GM12878 (cell line): ENCODE results near the gene ATP2C2. TPM values are rescaled to one million over a fixed set of nuclear protein-coding genes. Genes with fewer than 3 reads are reported as not detected.

Experiments
- ATAC-seq: fragments of 200-7000 bp; cut with Tn5 transposase; 3 replicates; pipeline ENCODE4 v1.9.1; 2020; ENCODE audit warnings: mild to moderate bottlenecking, moderate library complexity
- BruUV-seq: library from RNA; stranded (reverse); fragments of 400-500 nt; replicated peaks from 2 replicates; lab custom pipeline; 2021; lab: Mats Ljungman, UMichigan
- CTCF ChIA-PET: fragments of 300-600 bp; sonication (Branson Sonifier 250); formaldehyde crosslinking; extraction: SDS; loops from one replicate; lab custom pipeline; 2021; ENCODE audit warnings: inconsistent platforms; lab: Yijun Ruan, JAX
- POLR2A ChIA-PET: fragments of 350-600 bp; formaldehyde crosslinking; extraction: SDS; loops from one replicate; lab custom pipeline; 2021; ENCODE audit warnings: inconsistent platforms; lab: Charles Lee
- RAD21 ChIA-PET: fragments of 300-600 bp; sonication (Branson Sonifier 250); formaldehyde crosslinking; loops from one replicate; lab custom pipeline; 2023; ENCODE audit warnings: antibody characterized with exemption; ENCODE audit not compliant: unreplicated experiment; lab: Charles Lee
- SMC1A ChIA-PET: fragments of 300-600 bp; sonication (Branson Sonifier 250); formaldehyde crosslinking; loops from one replicate; lab custom pipeline; 2023; ENCODE audit not compliant: unreplicated experiment, uncharacterized antibody; lab: Charles Lee
- DNase-seq: peaks from one replicate; pipeline ENCODE4 v3.0.0-alpha.2; 2011; ENCODE audit warnings: low read depth, low spot score
- FAIRE-seq: peaks from 3 replicates; lab custom pipeline; 2011; peaks lifted over from hg19 to GRCh38; lab: Jason Lieb, UNC
- H2AFZ ChIP-seq: 2 replicates; pipeline ENCODE4 v1.6.0; 2011; ENCODE audit warnings: low read depth, low read length, control low read depth; ENCODE audit not compliant: control insufficient read depth
- H3K27ac ChIP-seq: 2 replicates; pipeline ENCODE4 v1.5.1; 2011; ENCODE audit warnings: control low read depth; ENCODE audit not compliant: control insufficient read depth, insufficient read depth
- H3K27me3 ChIP-seq, 2 experiments: replicated peaks in 1 of 2; 2 replicates each; pipeline versions ENCODE4 v1.6.0 to v1.6.1; 2011; ENCODE audit warnings: low read length in 1 of 2; ENCODE audit not compliant: control insufficient read depth in 2 of 2, insufficient read depth in 2 of 2
- H3K36me3 ChIP-seq, 2 experiments: 2 replicates each; pipeline ENCODE4 v1.5.1; 2011; ENCODE audit warnings: low read length in 1 of 2; ENCODE audit not compliant: control insufficient read depth in 2 of 2, insufficient read depth in 2 of 2
- H3K4me1 ChIP-seq: 2 replicates; pipeline ENCODE4 v1.6.1; 2011; ENCODE audit warnings: mild to moderate bottlenecking, low read length, moderate library complexity, mixed read lengths; ENCODE audit not compliant: control insufficient read depth, insufficient read depth
- H3K4me2 ChIP-seq: 2 replicates; pipeline ENCODE4 v1.6.0; 2011; ENCODE audit warnings: control low read depth; ENCODE audit not compliant: control insufficient read depth, insufficient read depth
- H3K4me3 ChIP-seq: fragments of 200-600 bp; sonication (generic); 2 replicates; pipeline ENCODE4 v1.5.1; 2016
- H3K79me2 ChIP-seq: 2 replicates; pipeline ENCODE4 v1.6.0; 2011; ENCODE audit warnings: low read length; ENCODE audit not compliant: control insufficient read depth, insufficient read depth
- H3K9ac ChIP-seq: 2 replicates; pipeline ENCODE4 v1.8.0; 2011; ENCODE audit warnings: low read length, control low read depth, mixed read lengths; ENCODE audit not compliant: control insufficient read depth, insufficient read depth
- H3K9me3 ChIP-seq: replicated peaks from 3 replicates; pipeline ENCODE4 v1.5.1; 2011; ENCODE audit warnings: mild to moderate bottlenecking, low read length; ENCODE audit not compliant: control insufficient read depth, insufficient read depth
- H4K20me1 ChIP-seq: 2 replicates; pipeline ENCODE4 v1.6.0; 2011; ENCODE audit not compliant: control insufficient read depth, insufficient read depth
- MLLT1 ChIP-seq: fragments of 450-650 bp; IDR thresholded peaks from 2 replicates; pipeline ENCODE4 v1.6.1; 2016; ENCODE audit warnings: mild to moderate bottlenecking
- SKIL ChIP-seq: fragments of 450-650 bp; IDR thresholded peaks from 2 replicates; pipeline ENCODE4 v1.6.1; 2017; ENCODE audit warnings: mild to moderate bottlenecking, low read depth, inconsistent platforms; ENCODE audit not compliant: poor library complexity, severe bottlenecking
- ZBTB11 ChIP-seq: fragments of 450-650 bp; formaldehyde crosslinking; IDR thresholded peaks from 2 replicates; pipeline ENCODE4 v1.5.0; 2022; ENCODE audit warnings: mild to moderate bottlenecking, missing genetic modification characterization
- ZNF622 ChIP-seq: fragments of 450-650 bp; IDR thresholded peaks from 2 replicates; pipeline ENCODE4 v1.6.1; 2017; ENCODE audit warnings: mild to moderate bottlenecking, inconsistent platforms
- WGBS: methylation state at CpG from one replicate; pipeline ENCODE4 v1.1.6; 2016; ENCODE audit warnings: low lambda C conversion rate; ENCODE audit not compliant: insufficient replicate concordance, insufficient coverage; ENCODE audit errors: missing lambda C conversion rate; 5-methylcytosine and 5-hydroxymethylcytosine counted together
- in situ Hi-C: fragments of 300-500 bp; cut with MboI; formaldehyde crosslinking; loops from 9 replicates; pipeline ENCODE4 v1.14.3; 2018; ENCODE audit warnings: mixed read lengths
- intact Hi-C: fragments of 100-400 bp; cut with micrococcal nuclease; formaldehyde crosslinking; loops from one replicate; pipeline ENCODE4 v1.14.2; 2022; ENCODE audit not compliant: unreplicated experiment
- polyA plus RNA-seq, 11 experiments: library from polyadenylated mRNA; depleted of rRNA in 4 of 11; unstranded in 6 of 11; stranded (reverse) in 5 of 11; fragments of >200 nt; fragmentation: Nextera tagmentation in 4 of 11; fragmentation: Illumina TruSeq in 1 of 11; extraction: Ambion mirVana in 4 of 11; extraction: Trizol in 1 of 11; gene quantifications; 1 replicate in 1 of 11; 2 replicates in 10 of 11; pipeline versions ENCODE4 v1.2.1 to v1.2.3, GENCODE V29; 2011 to 2016; ENCODE audit warnings: inconsistent platforms in 2 of 11, missing spikeins in 2 of 11, low read depth in 1 of 11
- total RNA-seq, 4 experiments: library from RNA; depleted of rRNA in 3 of 4; stranded (reverse); fragments of >200 nt in 3 of 4; fragmentation: Illumina TruSeq in 1 of 4; extraction: Trizol in 1 of 4; gene quantifications; 2 replicates each; pipeline versions ENCODE4 v1.2.1 to v1.2.3, GENCODE V29; 2013 to 2021

ATP2C2 gene
- total and polyA plus RNA-seq, 10 of the 15 experiments (the other 5 are each of a cell fraction or from before 2014, with no cell fraction given): 0.05 to 0.19 TPM; not detected in 8

- BruUV-seq: no TSS peak
- H3K36me3 ChIP-seq: no peaks in the 10 kb centered on the region
- in situ Hi-C loops: no loop called here
- H4K20me1 ChIP-seq: no peaks in the 10 kb centered on the region
- no peaks in the 10 kb centered on the region for H3K79me2 ChIP-seq
- H3K9ac ChIP-seq: no peak overlapping the region
- no peak for TF ChIP-seq MLLT1
- no peak for TF ChIP-seq ZBTB11 (CRISPR knock-in tag)
- no peak for TF ChIP-seq SKIL
- TF ChIP-seq ZNF622: no peak
- FAIRE-seq (no peak), ATAC-seq (no peak), DNase-seq (no peak)
- 38% methylated on average over 18 of the region's 18 CpGs for WGBS
- SMC1A ChIA-PET: no interaction called here
- RAD21 ChIA-PET: no interaction called here
- H3K4me2 ChIP-seq: no peak overlapping the region
- POLR2A ChIA-PET: no interaction called here
- CTCF ChIA-PET: no interaction called here
- no peak overlapping the region for H2AFZ ChIP-seq
- H3K27me3 ChIP-seq: no peaks in the 10 kb centered on the region; a peak in 2 of 4 replicates
- H3K27ac ChIP-seq: no peak overlapping the region
- intact Hi-C loops: no loop called here
- no peak overlapping the region for H3K4me3 ChIP-seq
- no peaks in the 10 kb centered on the region; the same call in 2 of the 3 replicates for H3K9me3 ChIP-seq
- H3K4me1 ChIP-seq: no peaks in the 10 kb centered on the region
Observed at GRCh38 chr16:84340325-84341040, 27.9 kb upstream of the ATP2C2 start.
